Neuronal stem cell (in vitro differentiated cells): ENCODE data around the gene NLRP5.
"Not testable (repeated sequence)": the region's sequence is repeated elsewhere in the genome, so short reads cannot be mapped to it uniquely, and the experiment has no call there.

Source experiments
- DNase-seq: peaks from one replicate; pipeline ENCODE4 v3.0.0-alpha.2; 2013; ENCODE audit warnings: low spot score
- H2AFZ ChIP-seq: one replicate; pipeline ENCODE4 v1.6.1; 2013; ENCODE audit warnings: mild to moderate bottlenecking, low read length, inconsistent platforms
- H2AK5ac ChIP-seq: 2 replicates; pipeline ENCODE4 v1.6.1; 2013; ENCODE audit warnings: low read depth, mild to moderate bottlenecking, inconsistent platforms, low read length, moderate library complexity, mixed read lengths
- H2BK120ac ChIP-seq: 2 replicates; pipeline ENCODE4 v1.6.1; 2013; ENCODE audit warnings: low read depth, mild to moderate bottlenecking, inconsistent platforms, low read length, moderate library complexity, mixed read lengths
- H2BK12ac ChIP-seq: one replicate; pipeline ENCODE4 v1.6.1; 2013; ENCODE audit warnings: low read length, inconsistent platforms
- H2BK15ac ChIP-seq: 2 replicates; pipeline ENCODE4 v1.6.1; 2013; ENCODE audit warnings: mild to moderate bottlenecking, low read length, inconsistent platforms, mixed read lengths
- H2BK5ac ChIP-seq: one replicate; pipeline ENCODE4 v1.6.1; 2013; ENCODE audit warnings: inconsistent platforms, mild to moderate bottlenecking, low read length, moderate library complexity
- H3K14ac ChIP-seq: one replicate; pipeline ENCODE4 v1.6.1; 2013; ENCODE audit warnings: low read length, inconsistent platforms
- H3K18ac ChIP-seq: 2 replicates; pipeline ENCODE4 v1.6.1; 2013; ENCODE audit warnings: low read length, inconsistent platforms
- H3K23ac ChIP-seq: 2 replicates; pipeline ENCODE4 v1.6.1; 2013; ENCODE audit warnings: low read depth, mild to moderate bottlenecking, mixed read lengths, low read length, inconsistent platforms; ENCODE audit not compliant: poor library complexity
- H3K27ac ChIP-seq: replicated peaks from 3 replicates; pipeline ENCODE4 v1.5.1; 2013; ENCODE audit warnings: low read length, inconsistent platforms
- H3K27me3 ChIP-seq, 3 experiments: 2 replicates each; pipeline ENCODE4 v1.6.1; 2013; ENCODE audit warnings: low read length in 3 of 3, mild to moderate bottlenecking in 2 of 3, inconsistent platforms in 1 of 3, low read depth in 1 of 3, mixed read lengths in 1 of 3, moderate library complexity in 1 of 3; ENCODE audit not compliant: control insufficient read depth in 3 of 3, insufficient read depth in 3 of 3
- H3K36me3 ChIP-seq, 2 donors: replicated peaks in 1 of 2; 2 replicates each; pipeline ENCODE4 v1.6.1; 2013; ENCODE audit warnings: low read length in 2 of 2; ENCODE audit not compliant: control insufficient read depth in 2 of 2, insufficient read depth in 2 of 2
- H3K4ac ChIP-seq: 2 replicates; pipeline ENCODE4 v1.6.1; 2013; ENCODE audit warnings: inconsistent platforms, mild to moderate bottlenecking, low read length, moderate library complexity
- H3K4me1 ChIP-seq, 2 donors: 1 replicate in 1 of 2; 2 replicates in 1 of 2; pipeline ENCODE4 v1.6.1; 2013; ENCODE audit warnings: low read length in 2 of 2, low read depth in 1 of 2; ENCODE audit not compliant: control insufficient read depth in 2 of 2, insufficient read depth in 1 of 2
- H3K4me2 ChIP-seq: one replicate; pipeline ENCODE4 v1.6.1; 2013; ENCODE audit warnings: mild to moderate bottlenecking, low read length, inconsistent platforms; ENCODE audit not compliant: insufficient read depth, poor library complexity, severe bottlenecking
- H3K4me3 ChIP-seq, 2 donors: 2 replicates each; pipeline ENCODE4 v1.5.1; 2013; ENCODE audit warnings: low read length in 2 of 2, mild to moderate bottlenecking in 2 of 2, inconsistent platforms in 1 of 2, moderate library complexity in 1 of 2
- H3K79me1 ChIP-seq: one replicate; pipeline ENCODE4 v1.6.1; 2013; ENCODE audit warnings: low read depth, mild to moderate bottlenecking, inconsistent platforms, low read length, moderate library complexity
- H3K9ac ChIP-seq: one replicate; pipeline ENCODE4 v1.6.1; 2013; ENCODE audit warnings: mild to moderate bottlenecking, low read depth, low read length, inconsistent platforms; ENCODE audit not compliant: poor library complexity
- H3K9me3 ChIP-seq, 2 donors: replicated peaks in 1 of 2; 2 replicates each; pipeline versions ENCODE3 to v1.6.1; 2013; ENCODE audit warnings: low read length in 2 of 2, mild to moderate bottlenecking in 2 of 2, inconsistent platforms in 1 of 2, low read depth in 1 of 2, mixed read lengths in 1 of 2, moderate library complexity in 1 of 2; ENCODE audit not compliant: control insufficient read depth in 2 of 2, insufficient read depth in 1 of 2
- H4K8ac ChIP-seq: one replicate; pipeline ENCODE4 v1.6.1; 2013; ENCODE audit warnings: low read depth, mild to moderate bottlenecking, inconsistent platforms, low read length, moderate library complexity
- H4K91ac ChIP-seq: one replicate; pipeline ENCODE4 v1.6.1; 2013; ENCODE audit warnings: low read length, low read depth, mild to moderate bottlenecking, inconsistent platforms; ENCODE audit not compliant: poor library complexity
- whole genome bisulfite sequencing, 2 donors: extraction: QIAGEN DNeasy Blood & Tissue Kit; methylation state at CpG; one replicate each; pipeline ENCODE4 v1.1.7; 2013; ENCODE audit warnings: missing lambda C conversion rate in 2 of 2, mixed read lengths in 1 of 2; ENCODE audit not compliant: insufficient read length in 2 of 2, insufficient replicate concordance in 1 of 2; ENCODE audit errors: extremely low coverage in 2 of 2; 5-methylcytosine and 5-hydroxymethylcytosine counted together

Gene NLRP5

GRCh38 chr19:56105090-56105701 lies 118.6 kb downstream of the NLRP5 start:
- peaks cover 3 to 21% of the 10 kb centered on the region in 2 donors for H3K4me1 ChIP-seq
- peaks cover 15 to 54% of the 10 kb centered on the region in 2 donors for H3K36me3 ChIP-seq
- H2BK5ac ChIP-seq: peak overlapping the region; percentile 66
- H3K14ac ChIP-seq: no peak overlapping the region
- no peak overlapping the region for H4K8ac ChIP-seq
- no peak overlapping the region for H2BK15ac ChIP-seq
- WGBS, 2 donors: no CpG with 5 or more reads among the region's 22 CpGs
- H3K27ac ChIP-seq: peak overlapping the region; percentile 72
- peak; percentile 51 for DNase-seq
- peak overlapping the region; percentile 90 for H3K18ac ChIP-seq
- no peak overlapping the region for H2AK5ac ChIP-seq
- peak overlapping the region; percentile 43 for H3K23ac ChIP-seq
- no peak overlapping the region for H2BK120ac ChIP-seq
- H3K4ac ChIP-seq: no peak overlapping the region
- no peaks in the 10 kb centered on the region for H3K27me3 ChIP-seq
- no peak overlapping the region for H3K9ac ChIP-seq
- H2BK12ac ChIP-seq: no peak overlapping the region
- H3K79me1 ChIP-seq: peaks cover 57% of the 10 kb centered on the region
- H2AFZ ChIP-seq: no peak overlapping the region
- no peak overlapping the region for H3K4me3 ChIP-seq
- no peak overlapping the region for H4K91ac ChIP-seq
- H3K4me2 ChIP-seq: no peak overlapping the region
- peaks cover 2 to 4% of the 10 kb centered on the region in 2 donors for H3K9me3 ChIP-seq

GRCh38 chr19:56105831-56106396 lies 119.3 kb downstream of the NLRP5 start:
- H3K4ac ChIP-seq, H3K9ac ChIP-seq, H3K9me3 ChIP-seq, H2BK12ac ChIP-seq, H2AFZ ChIP-seq, H3K27ac ChIP-seq, H3K14ac ChIP-seq, DNase-seq, H2BK120ac ChIP-seq, H3K4me2 ChIP-seq, H3K27me3 ChIP-seq, H2BK15ac ChIP-seq, H3K4me3 ChIP-seq, H4K91ac ChIP-seq: not testable (repeated sequence)
- Histone ChIP-seq H2AK5ac (peak overlapping the region; percentile 47), H3K23ac (peak overlapping the region; percentile 2), H2BK5ac (peak overlapping the region; percentile 66), H3K4me1 (peaks cover 9 to 24% of the 10 kb centered on the region in 2 donors), H3K18ac (peak overlapping the region; percentile 90), H3K79me1 (peaks cover 50% of the 10 kb centered on the region), H3K36me3 (peaks cover 14 to 48% of the 10 kb centered on the region in 2 donors), H4K8ac (peak overlapping the region; percentile 43)
- WGBS, 2 donors: no CpG with 5 or more reads among the region's 61 CpGs

GRCh38 chr19:56106397-56106849 lies 119.8 kb downstream of the NLRP5 start:
- DNase-seq: no peak
- no peak overlapping the region for H2BK120ac ChIP-seq
- H3K14ac ChIP-seq: no peak overlapping the region
- no peak overlapping the region for H3K9ac ChIP-seq
- peaks cover 14 to 43% of the 10 kb centered on the region in 2 donors for H3K36me3 ChIP-seq
- WGBS, 2 donors: no CpG with 5 or more reads among the region's 27 CpGs
- no peak overlapping the region for H3K4me2 ChIP-seq
- peak overlapping the region; percentile 50 for H2BK12ac ChIP-seq
- H3K79me1 ChIP-seq: peaks cover 47% of the 10 kb centered on the region
- no peak overlapping the region for H4K91ac ChIP-seq
- no peak overlapping the region for H2AFZ ChIP-seq
- no peak overlapping the region for H3K4ac ChIP-seq
- H2BK15ac ChIP-seq: no peak overlapping the region
- peak overlapping the region; percentile 46 for H3K23ac ChIP-seq
- peaks cover 2 to 3% of the 10 kb centered on the region in 2 donors for H3K9me3 ChIP-seq
- peak overlapping the region; percentile 36 for H3K27ac ChIP-seq
- H3K18ac ChIP-seq: peak overlapping the region; percentile 72
- no peak overlapping the region for H4K8ac ChIP-seq
- no peak overlapping the region for H2AK5ac ChIP-seq
- H3K4me1 ChIP-seq: peaks cover 14 to 29% of the 10 kb centered on the region in 2 donors
- no peak overlapping the region for H2BK5ac ChIP-seq
- H3K4me3 ChIP-seq: peak overlapping the region in 1 of 2 donors; percentile 48
- no peaks in the 10 kb centered on the region for H3K27me3 ChIP-seq

- no peak overlapping the region for H2AK5ac ChIP-seq
- no peak overlapping the region for H2BK5ac ChIP-seq
- peaks cover 20 to 35% of the 10 kb centered on the region in 2 donors for H3K4me1 ChIP-seq
- H3K4me2 ChIP-seq: no peak overlapping the region
- no peak overlapping the region for H3K4ac ChIP-seq
- peak overlapping the region; percentile 50 for H2BK12ac ChIP-seq
- H3K27ac ChIP-seq: peak overlapping the region; percentile 36
- peak overlapping the region; percentile 46 for H3K23ac ChIP-seq
- H3K27me3 ChIP-seq: no peaks in the 10 kb centered on the region
- H3K14ac ChIP-seq: no peak overlapping the region
- no peak overlapping the region for H2BK15ac ChIP-seq
- DNase-seq: no peak
- no peak overlapping the region for H4K91ac ChIP-seq
- H4K8ac ChIP-seq: no peak overlapping the region
- H3K4me3 ChIP-seq: no peak overlapping the region
- H3K9ac ChIP-seq: no peak overlapping the region
- no peak overlapping the region for H2BK120ac ChIP-seq
- H2AFZ ChIP-seq: no peak overlapping the region
- peak overlapping the region; percentile 72 for H3K18ac ChIP-seq
- H3K79me1 ChIP-seq: peaks cover 44% of the 10 kb centered on the region
- H3K36me3 ChIP-seq: peaks cover 10 to 37% of the 10 kb centered on the region in 2 donors
- no CpG with 5 or more reads among the region's 11 CpGs for WGBS, 2 donors
- peaks cover 2 to 3% of the 10 kb centered on the region in 2 donors for H3K9me3 ChIP-seq
These were observed 120.4 kb downstream of the NLRP5 start for GRCh38 chr19:56106993-56107392.
